Endothelial cell of umbilical vein (primary cell): Measurements from ENCODE around the gene TXNRD2. TPM values are rescaled to one million over a fixed set of nuclear protein-coding genes. Genes with fewer than 3 reads are reported as not detected.

Experiments used
- BruUV-seq: library from RNA; stranded (reverse); fragments of 400-500 nt; replicated peaks from 2 replicates; lab custom pipeline; 2021; lab: Mats Ljungman, UMichigan
- CTCF ChIA-PET: fragments of 300-600, 350-600 bp; sonication (Branson Sonifier 250); formaldehyde crosslinking; loops from one replicate; lab custom pipeline; 2021; ENCODE audit warnings: antibody characterized with exemption, inconsistent platforms; lab: Charles Lee
- POLR2A ChIA-PET: fragments of 300-600, 350-600 bp; sonication (Branson Sonifier 250); formaldehyde crosslinking; loops from one replicate; lab custom pipeline; 2021; ENCODE audit warnings: antibody characterized with exemption, inconsistent platforms; lab: Charles Lee
- DNase-seq: peaks from one replicate; pipeline ENCODE4 v3.0.0-alpha.2; 2011; ENCODE audit warnings: low read depth, low spot score
- FAIRE-seq: peaks from 2 replicates; lab custom pipeline; 2011; peaks lifted over from hg19 to GRCh38; lab: Jason Lieb, UNC
- H2AFZ ChIP-seq: 2 replicates; pipeline ENCODE4 v1.6.0; 2012; ENCODE audit warnings: low read depth, low read length, control low read depth, inconsistent platforms
- H3K27ac ChIP-seq: 2 replicates; pipeline ENCODE4 v1.5.1; 2011; ENCODE audit warnings: low read depth, mild to moderate bottlenecking, control low read depth, low read length, moderate library complexity; ENCODE audit not compliant: insufficient read depth
- H3K27me3 ChIP-seq, 2 experiments: 2 replicates each; pipeline versions ENCODE4 v1.6.0 to v1.6.1; 2011; ENCODE audit warnings: low read length in 2 of 2, mixed read lengths in 1 of 2; ENCODE audit not compliant: control insufficient read depth in 2 of 2, insufficient read depth in 2 of 2
- H3K36me3 ChIP-seq, 2 experiments: 2 replicates in 1 of 2; 3 replicates in 1 of 2; pipeline ENCODE4 v1.5.1; 2011; ENCODE audit warnings: low read length in 2 of 2, mild to moderate bottlenecking in 1 of 2, moderate library complexity in 1 of 2; ENCODE audit not compliant: control insufficient read depth in 2 of 2, insufficient read depth in 2 of 2; ENCODE audit errors: extremely low read depth in 1 of 2
- H3K4me1 ChIP-seq: 3 replicates; pipeline ENCODE4 v1.5.1; 2011; ENCODE audit warnings: mild to moderate bottlenecking, low read length; ENCODE audit not compliant: control insufficient read depth, insufficient read depth; ENCODE audit errors: extremely low read depth
- H3K4me2 ChIP-seq: 2 replicates; pipeline ENCODE4 v1.6.1; 2011; ENCODE audit warnings: low read length, control low read depth, mixed read lengths; ENCODE audit not compliant: insufficient read depth
- H3K4me3 ChIP-seq, 3 experiments: fragments of 200-600 bp in 1 of 3; sonication (generic), shearing (Covaris generic) in 1 of 3; replicated peaks in 1 of 3; 2 replicates each; pipeline ENCODE4 v1.5.1; 2011 to 2016; ENCODE audit warnings: control low read depth in 3 of 3, low read length in 3 of 3, mild to moderate bottlenecking in 2 of 3, inconsistent platforms in 1 of 3, low read depth in 1 of 3, moderate library complexity in 1 of 3; ENCODE audit not compliant: insufficient read depth in 1 of 3
- H3K79me2 ChIP-seq: 2 replicates; pipeline ENCODE4 v1.6.0; 2012; ENCODE audit warnings: low read length, inconsistent platforms; ENCODE audit not compliant: control insufficient read depth, insufficient read depth
- H3K9ac ChIP-seq: replicated peaks from 2 replicates; pipeline ENCODE3; 2011; ENCODE audit warnings: low read length, control low read depth; ENCODE audit not compliant: insufficient read depth; ENCODE audit errors: extremely low read depth
- H3K9me1 ChIP-seq: replicated peaks from 3 replicates; pipeline ENCODE4 v1.6.0; 2011; ENCODE audit warnings: mild to moderate bottlenecking, low read length; ENCODE audit not compliant: control insufficient read depth, insufficient read depth; ENCODE audit errors: extremely low read depth
- H3K9me3 ChIP-seq: replicated peaks from 2 replicates; pipeline ENCODE4 v1.5.1; 2012; ENCODE audit warnings: low read length, inconsistent platforms; ENCODE audit not compliant: control insufficient read depth, insufficient read depth
- H4K20me1 ChIP-seq: replicated peaks from 2 replicates; pipeline ENCODE3; 2011; ENCODE audit warnings: mild to moderate bottlenecking, low read length; ENCODE audit not compliant: control insufficient read depth, insufficient read depth; ENCODE audit errors: extremely low read depth
- EZH2 ChIP-seq: IDR thresholded peaks from 2 replicates; pipeline ENCODE4 v1.6.1; 2012; ENCODE audit warnings: borderline replicate concordance, low read depth, mild to moderate bottlenecking, moderate library complexity, low read length, inconsistent platforms; ENCODE audit not compliant: severe bottlenecking
- FOS ChIP-seq: IDR thresholded peaks from 2 replicates; pipeline ENCODE4 v1.6.1; 2011; ENCODE audit warnings: mild to moderate bottlenecking, low read length, moderate library complexity, borderline replicate concordance; ENCODE audit not compliant: insufficient read depth
- GATA2 ChIP-seq: IDR thresholded peaks from 2 replicates; pipeline ENCODE4 v1.7.0; 2011; ENCODE audit warnings: low read depth, mild to moderate bottlenecking, moderate library complexity, mixed read lengths, low read length; ENCODE audit not compliant: insufficient read length, insufficient read depth
- JUN ChIP-seq: IDR thresholded peaks from 2 replicates; pipeline ENCODE4 v1.6.1; 2011; ENCODE audit warnings: borderline replicate concordance, low read depth; ENCODE audit not compliant: insufficient read length, insufficient read depth
- MYC ChIP-seq: IDR thresholded peaks from one replicate; pipeline ENCODE4 v1.6.1; 2011; ENCODE audit warnings: mild to moderate bottlenecking, low read depth, low read length
- POLR2A ChIP-seq: IDR thresholded peaks from 2 replicates; pipeline ENCODE4 v1.6.1; 2012; ENCODE audit warnings: low read depth, mild to moderate bottlenecking, control low read depth, low read length
- POLR2AphosphoS5 ChIP-seq: IDR thresholded peaks from 2 replicates; pipeline ENCODE4 v1.6.1; 2012; ENCODE audit warnings: low read depth, mild to moderate bottlenecking, control low read depth, low read length, moderate library complexity; ENCODE audit not compliant: insufficient read depth
- dilution Hi-C: fragments of 300-500 bp; cut with MboI; formaldehyde crosslinking; loops from one replicate; pipeline ENCODE4 v1.15.0; 2019; ENCODE audit warnings: low sequenced_read_pairs; ENCODE audit not compliant: extremely low pct_ligation_motif_present
- intact Hi-C: fragments of 100-400 bp; cut with micrococcal nuclease; formaldehyde crosslinking; loops from one replicate; pipeline ENCODE4 v1.10.0; 2022
- polyA plus RNA-seq, 4 experiments: library from polyadenylated mRNA; depleted of rRNA in 3 of 4; stranded (reverse) in 3 of 4; unstranded in 1 of 4; fragments of >200 nt; gene quantifications; 2 replicates each; pipeline versions ENCODE4 v1.2.1 to v1.2.3, GENCODE V29; 2011 to 2012; ENCODE audit warnings: missing spikeins in 1 of 4
- total RNA-seq: library from RNA; stranded (reverse); gene quantifications from 2 replicates; pipeline ENCODE4 v1.2.3, GENCODE V29; 2021
- TF ChIP-seq, protein P1 (sequence below), 2 donors: IDR thresholded peaks; 1 replicate in 1 of 2; 2 replicates in 1 of 2; pipeline ENCODE4 v1.5.1; 2011; ENCODE audit warnings: low read length in 2 of 2, mild to moderate bottlenecking in 2 of 2, moderate library complexity in 2 of 2, control low read depth in 1 of 2, inconsistent platforms in 1 of 2, low read depth in 1 of 2; ENCODE audit not compliant: insufficient read depth in 1 of 2; ENCODE audit errors: extremely low read depth in 1 of 2
- TF ChIP-seq, protein P2 (sequence below): IDR thresholded peaks from 2 replicates; pipeline ENCODE4 v1.6.1; 2011; ENCODE audit not compliant: insufficient read depth, insufficient read length

Gene TXNRD2
- total and polyA plus RNA-seq, 2 donors (not counting 3 experiments of a cell fraction or from before 2014, with no cell fraction given): 211 to 440 TPM

GRCh38 chr22:19836512-19836911 is 105.1 kb downstream of the TXNRD2 start:
- POLR2A ChIA-PET: no interaction called here
- Histone ChIP-seq H3K4me1 (peaks cover 4% of the 10 kb centered on the region), H3K4me3 (no peak overlapping the region), H3K27ac (no peak overlapping the region), H2AFZ (no peak overlapping the region), H3K79me2 (no peaks in the 10 kb centered on the region), H3K4me2 (no peak overlapping the region), H3K27me3 (no peaks in the 10 kb centered on the region), H3K9ac (no peak overlapping the region), H3K9me1 (no peaks in the 10 kb centered on the region), H3K9me3 (no peaks in the 10 kb centered on the region), H3K36me3 (no peaks in the 10 kb centered on the region), H4K20me1 (no peaks in the 10 kb centered on the region)
- TF ChIP-seq POLR2A (no peak), GATA2 (no peak), FOS (no peak), POLR2AphosphoS5 (no peak), EZH2 (no peak), MYC (no peak), JUN (no peak)
- TF ChIP-seq, protein P1, sequence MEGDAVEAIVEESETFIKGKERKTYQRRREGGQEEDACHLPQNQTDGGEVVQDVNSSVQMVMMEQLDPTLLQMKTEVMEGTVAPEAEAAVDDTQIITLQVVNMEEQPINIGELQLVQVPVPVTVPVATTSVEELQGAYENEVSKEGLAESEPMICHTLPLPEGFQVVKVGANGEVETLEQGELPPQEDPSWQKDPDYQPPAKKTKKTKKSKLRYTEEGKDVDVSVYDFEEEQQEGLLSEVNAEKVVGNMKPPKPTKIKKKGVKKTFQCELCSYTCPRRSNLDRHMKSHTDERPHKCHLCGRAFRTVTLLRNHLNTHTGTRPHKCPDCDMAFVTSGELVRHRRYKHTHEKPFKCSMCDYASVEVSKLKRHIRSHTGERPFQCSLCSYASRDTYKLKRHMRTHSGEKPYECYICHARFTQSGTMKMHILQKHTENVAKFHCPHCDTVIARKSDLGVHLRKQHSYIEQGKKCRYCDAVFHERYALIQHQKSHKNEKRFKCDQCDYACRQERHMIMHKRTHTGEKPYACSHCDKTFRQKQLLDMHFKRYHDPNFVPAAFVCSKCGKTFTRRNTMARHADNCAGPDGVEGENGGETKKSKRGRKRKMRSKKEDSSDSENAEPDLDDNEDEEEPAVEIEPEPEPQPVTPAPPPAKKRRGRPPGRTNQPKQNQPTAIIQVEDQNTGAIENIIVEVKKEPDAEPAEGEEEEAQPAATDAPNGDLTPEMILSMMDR (IDR thresholded peaks at IDR 0.05; ENCODE audit: extremely low read depth in 1 of 2, insufficient read depth in 1 of 2, low read depth in 1 of 2, low read length in 2 of 2): no peak
- TF ChIP-seq, protein P2, sequence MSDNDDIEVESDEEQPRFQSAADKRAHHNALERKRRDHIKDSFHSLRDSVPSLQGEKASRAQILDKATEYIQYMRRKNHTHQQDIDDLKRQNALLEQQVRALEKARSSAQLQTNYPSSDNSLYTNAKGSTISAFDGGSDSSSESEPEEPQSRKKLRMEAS: no peak
- CTCF ChIA-PET: no interaction called here
- intact Hi-C loops (no loop called here), dilution Hi-C loops (no loop called here)
- no TSS peak for BruUV-seq
- FAIRE-seq (no peak), DNase-seq (no peak)
